OCI-LY3 (cell line): ENCODE results near the gene BHMT2.

Experiments
- H2AFZ ChIP-seq: fragments of 200-600, 300-600 bp; shearing (Covaris generic); 2 replicates; pipeline ENCODE4 v1.6.0; 2014; ENCODE audit warnings: antibody characterized with exemption, low read depth, low read length
- H3K27ac ChIP-seq: fragments of 200-600, 300-600 bp; sonication (generic); 2 replicates; pipeline ENCODE4 v1.5.1; 2014; ENCODE audit warnings: mild to moderate bottlenecking, low read length, moderate library complexity, mixed read lengths
- H3K27me3 ChIP-seq: fragments of 200-600, 300-600 bp; sonication (generic); 2 replicates; pipeline ENCODE4 v1.6.1; 2014; ENCODE audit warnings: low read depth, low read length, mixed read lengths
- H3K36me3 ChIP-seq: fragments of 200-600, 300-600 bp; sonication (generic); replicated peaks from 2 replicates; pipeline ENCODE3; 2014; ENCODE audit warnings: low read depth, low read length, mixed read lengths
- H3K4me1 ChIP-seq: fragments of 300-600, 200-600 bp; sonication (generic); 2 replicates; pipeline ENCODE4 v1.6.1; 2014; ENCODE audit warnings: low read length, mixed read lengths
- H3K4me2 ChIP-seq: fragments of 200-600, 300-600 bp; sonication (generic); 2 replicates; pipeline ENCODE4 v1.6.1; 2014; ENCODE audit warnings: low read length, mixed read lengths
- H3K4me3 ChIP-seq: fragments of 300-600, 200-600 bp; sonication (generic); 2 replicates; pipeline ENCODE4 v1.5.1; 2014; ENCODE audit warnings: antibody characterized with exemption, mild to moderate bottlenecking, low read length, moderate library complexity
- H3K79me2 ChIP-seq: fragments of 300-600, 200-600 bp; shearing (Covaris generic); 2 replicates; pipeline ENCODE4 v1.6.1; 2014; ENCODE audit warnings: mild to moderate bottlenecking, low read length, mixed read lengths
- H3K9ac ChIP-seq: fragments of 300-600, 200-600 bp; shearing (Covaris generic); 2 replicates; pipeline ENCODE4 v1.6.0; 2014; ENCODE audit warnings: mild to moderate bottlenecking, low read length, moderate library complexity
- H3K9me3 ChIP-seq: fragments of 200-600, 300-600 bp; shearing (Covaris generic); 2 replicates; pipeline ENCODE4 v1.6.1; 2014; ENCODE audit warnings: low read length, mixed read lengths; ENCODE audit not compliant: insufficient read depth
- H4K20me1 ChIP-seq: fragments of 200-600, 300-600 bp; sonication (generic); 2 replicates; pipeline ENCODE4 v1.6.1; 2016; ENCODE audit warnings: low read length, mixed read lengths; ENCODE audit not compliant: insufficient read depth
- CTCF ChIP-seq: fragments of 200-600, 300-600 bp; sonication (generic); IDR thresholded peaks from 2 replicates; pipeline ENCODE4 v1.5.1; 2014; ENCODE audit warnings: antibody characterized with exemption, low read length, low read depth
- EZH2phosphoT487 ChIP-seq: fragments of 200-600 bp; shearing (Covaris generic); IDR thresholded peaks from 2 replicates; pipeline ENCODE4 v1.6.1; 2018; ENCODE audit warnings: antibody characterized with exemption, mixed run types, low read depth

Gene BHMT2

GRCh38 chr5:79022771-79023170, 46.8 kb upstream of the BHMT2 start:
- no peak for TF ChIP-seq CTCF
- no peak for TF ChIP-seq EZH2phosphoT487
- no peak overlapping the region for H2AFZ ChIP-seq
- H3K9ac ChIP-seq: no peak overlapping the region
- H3K4me1 ChIP-seq: peaks cover 15% of the 10 kb centered on the region
- no peak overlapping the region for H3K4me3 ChIP-seq
- no peaks in the 10 kb centered on the region for H3K79me2 ChIP-seq
- H3K9me3 ChIP-seq: no peaks in the 10 kb centered on the region
- no peaks in the 10 kb centered on the region for H4K20me1 ChIP-seq
- H3K4me2 ChIP-seq: no peak overlapping the region
- no peak overlapping the region for H3K27ac ChIP-seq
- peaks cover 13% of the 10 kb centered on the region for H3K27me3 ChIP-seq
- no peaks in the 10 kb centered on the region for H3K36me3 ChIP-seq

- Histone ChIP-seq H3K9me3 (no peaks in the 10 kb centered on the region), H4K20me1 (no peaks in the 10 kb centered on the region), H3K79me2 (no peaks in the 10 kb centered on the region), H3K27me3 (peaks cover 13% of the 10 kb centered on the region), H3K27ac (no peak overlapping the region), H3K4me2 (no peak overlapping the region), H3K4me3 (no peak overlapping the region), H3K36me3 (no peaks in the 10 kb centered on the region), H3K9ac (no peak overlapping the region), H3K4me1 (peaks cover 15% of the 10 kb centered on the region), H2AFZ (no peak overlapping the region)
- TF ChIP-seq EZH2phosphoT487: no peak
- no peak for TF ChIP-seq CTCF
These were observed 46.2 kb upstream of the BHMT2 start for GRCh38 chr5:79023348-79023747.

GRCh38 chr5:79023947-79024346, 45.6 kb upstream of the BHMT2 start:
- peaks cover 13% of the 10 kb centered on the region for H3K27me3 ChIP-seq

GRCh38 chr5:79025054-79025472, 44.5 kb upstream of the BHMT2 start:
- Histone ChIP-seq H3K4me1 (peaks cover 15% of the 10 kb centered on the region), H2AFZ (no peak overlapping the region), H3K27me3 (peaks cover 13% of the 10 kb centered on the region), H3K27ac (no peak overlapping the region), H3K4me2 (peak overlapping the region; percentile 41), H3K36me3 (no peaks in the 10 kb centered on the region), H3K9ac (no peak overlapping the region), H4K20me1 (no peaks in the 10 kb centered on the region), H3K4me3 (0 out of 2 replicates have a peak overlapping the region, but pooled peaks have one; percentile 29), H3K9me3 (no peaks in the 10 kb centered on the region), H3K79me2 (no peaks in the 10 kb centered on the region)
- TF ChIP-seq CTCF (peak; percentile 80), EZH2phosphoT487 (no peak)

More at GRCh38 chr5:79023947-79024346, 45.6 kb upstream of the BHMT2 start:
- Histone ChIP-seq H4K20me1 (no peaks in the 10 kb centered on the region), H3K9me3 (no peaks in the 10 kb centered on the region), H3K79me2 (no peaks in the 10 kb centered on the region), H3K4me2 (no peak overlapping the region), H3K4me3 (no peak overlapping the region), H3K9ac (no peak overlapping the region), H3K27ac (no peak overlapping the region), H3K4me1 (peaks cover 15% of the 10 kb centered on the region), H2AFZ (no peak overlapping the region), H3K36me3 (no peaks in the 10 kb centered on the region)
- no peak for TF ChIP-seq CTCF
- no peak for TF ChIP-seq EZH2phosphoT487
